KMS-11 (cell line): ENCODE results near the gene IFI35.

Experiments used
- H2AFZ ChIP-seq: fragments of 200-600 bp; sonication (generic); 2 replicates; pipeline ENCODE4 v1.6.1; 2016; ENCODE audit warnings: antibody characterized with exemption, mixed run types, low read depth
- H3K27ac ChIP-seq: fragments of 200-600 bp; sonication (generic); 2 replicates; pipeline ENCODE4 v1.6.1; 2016; ENCODE audit warnings: mild to moderate bottlenecking, mixed run types
- H3K27me3 ChIP-seq: fragments of 200-600 bp; sonication (generic); 2 replicates; pipeline ENCODE4 v1.6.1; 2017; ENCODE audit warnings: mild to moderate bottlenecking, low read depth, mixed run types, moderate library complexity; ENCODE audit not compliant: insufficient read depth
- H3K36me3 ChIP-seq: fragments of 200-600 bp; sonication (generic); 2 replicates; pipeline ENCODE4 v1.6.1; 2017; ENCODE audit warnings: mild to moderate bottlenecking, mixed run types; ENCODE audit not compliant: insufficient read depth
- H3K4me1 ChIP-seq: fragments of 200-600 bp; sonication (generic); 2 replicates; pipeline ENCODE4 v1.6.1; 2016; ENCODE audit warnings: mild to moderate bottlenecking, low read depth, mixed run types; ENCODE audit not compliant: poor library complexity, severe bottlenecking
- H3K4me2 ChIP-seq: fragments of 200-600 bp; sonication (generic); 2 replicates; pipeline ENCODE4 v1.7.0; 2016; ENCODE audit warnings: mild to moderate bottlenecking, mixed run types
- H3K4me3 ChIP-seq: fragments of 200-600 bp; sonication (generic); IDR thresholded peaks from 2 replicates; pipeline ENCODE4 v1.6.1; 2017; ENCODE audit warnings: low read depth, low read length, mixed read lengths; ENCODE audit not compliant: insufficient read depth
- H3K79me2 ChIP-seq: fragments of 200-600 bp; sonication (generic); 2 replicates; pipeline ENCODE4 v1.6.1; 2016; ENCODE audit warnings: low read depth, mixed run types; ENCODE audit not compliant: insufficient read depth
- H3K9ac ChIP-seq: fragments of 200-600 bp; sonication (generic); 2 replicates; pipeline ENCODE4 v1.6.1; 2016; ENCODE audit warnings: mild to moderate bottlenecking, mixed run types
- H4K20me1 ChIP-seq: fragments of 200-600 bp; sonication (generic); 2 replicates; pipeline ENCODE4 v1.6.1; 2016; ENCODE audit warnings: mild to moderate bottlenecking, mixed run types; ENCODE audit not compliant: insufficient read depth
- TF ChIP-seq, protein P1 (sequence below): fragments of 200-600 bp; sonication (generic); conservative IDR thresholded peaks from 2 replicates; pipeline ENCODE4 v1.6.1; 2017; ENCODE audit warnings: low read depth, mild to moderate bottlenecking, antibody characterized with exemption, low read length, moderate library complexity, mixed read lengths

Gene IFI35

DNA sequence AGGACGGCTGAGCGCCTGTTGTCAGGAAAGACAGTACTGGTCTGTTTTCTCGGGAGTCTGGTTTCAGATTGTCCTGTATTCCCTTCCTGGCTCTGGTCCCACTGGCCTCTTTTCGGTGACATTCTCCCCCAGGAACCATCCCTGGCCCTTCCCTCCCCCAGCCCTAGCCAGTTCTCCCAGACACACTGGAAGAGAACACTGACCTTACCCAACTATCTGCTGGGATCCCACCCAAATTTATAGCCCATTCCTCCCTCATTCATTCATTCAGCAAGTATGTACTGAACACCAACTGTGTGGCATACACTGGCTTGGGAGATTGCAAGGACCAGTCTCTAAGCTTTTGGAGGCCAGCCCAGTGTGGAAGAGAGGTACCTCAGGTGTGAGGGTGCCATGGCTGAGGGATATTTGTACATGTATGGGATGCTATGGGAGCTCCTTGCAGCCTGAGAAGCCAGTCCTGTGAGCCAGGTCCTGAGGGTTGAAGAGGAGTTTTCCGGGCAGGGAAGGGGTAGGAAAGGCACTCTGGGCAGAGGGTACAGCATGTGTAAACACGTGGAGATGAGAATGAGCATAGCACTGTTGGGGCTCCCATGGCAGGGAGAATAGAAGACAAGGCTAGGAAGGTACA is 23.7 kb downstream of the IFI35 start:
- Histone ChIP-seq H3K4me2 (no peak overlapping the region), H3K79me2 (no peaks in the 10 kb centered on the region), H3K36me3 (no peaks in the 10 kb centered on the region), H3K27ac (no peak overlapping the region), H2AFZ (no peak overlapping the region), H4K20me1 (no peaks in the 10 kb centered on the region), H3K27me3 (no peaks in the 10 kb centered on the region), H3K4me1 (no peaks in the 10 kb centered on the region), H3K4me3 (no peak overlapping the region), H3K9ac (no peak overlapping the region)
- TF ChIP-seq, protein P1, sequence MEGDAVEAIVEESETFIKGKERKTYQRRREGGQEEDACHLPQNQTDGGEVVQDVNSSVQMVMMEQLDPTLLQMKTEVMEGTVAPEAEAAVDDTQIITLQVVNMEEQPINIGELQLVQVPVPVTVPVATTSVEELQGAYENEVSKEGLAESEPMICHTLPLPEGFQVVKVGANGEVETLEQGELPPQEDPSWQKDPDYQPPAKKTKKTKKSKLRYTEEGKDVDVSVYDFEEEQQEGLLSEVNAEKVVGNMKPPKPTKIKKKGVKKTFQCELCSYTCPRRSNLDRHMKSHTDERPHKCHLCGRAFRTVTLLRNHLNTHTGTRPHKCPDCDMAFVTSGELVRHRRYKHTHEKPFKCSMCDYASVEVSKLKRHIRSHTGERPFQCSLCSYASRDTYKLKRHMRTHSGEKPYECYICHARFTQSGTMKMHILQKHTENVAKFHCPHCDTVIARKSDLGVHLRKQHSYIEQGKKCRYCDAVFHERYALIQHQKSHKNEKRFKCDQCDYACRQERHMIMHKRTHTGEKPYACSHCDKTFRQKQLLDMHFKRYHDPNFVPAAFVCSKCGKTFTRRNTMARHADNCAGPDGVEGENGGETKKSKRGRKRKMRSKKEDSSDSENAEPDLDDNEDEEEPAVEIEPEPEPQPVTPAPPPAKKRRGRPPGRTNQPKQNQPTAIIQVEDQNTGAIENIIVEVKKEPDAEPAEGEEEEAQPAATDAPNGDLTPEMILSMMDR, result no peak

DNA sequence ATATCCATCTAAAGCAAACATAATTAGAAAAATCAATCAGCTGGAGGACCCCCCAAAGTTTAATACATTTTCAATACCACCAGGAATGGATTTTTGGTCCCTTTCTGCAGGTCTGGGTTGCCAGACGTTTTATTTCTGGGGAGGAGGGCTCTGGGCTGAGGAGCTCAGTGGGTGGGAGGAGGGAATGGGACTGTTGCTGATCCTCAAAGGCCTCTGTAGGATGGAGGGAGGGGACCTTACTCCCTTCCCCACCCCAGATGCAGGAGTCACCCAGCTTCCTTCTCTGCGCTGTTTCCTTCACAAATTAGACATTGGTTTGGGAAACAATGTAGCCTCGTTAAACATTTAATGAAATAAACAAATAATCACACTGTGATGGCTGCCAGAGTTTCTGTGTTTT is 25.1 kb downstream of the IFI35 start:
- Histone ChIP-seq H3K79me2 (no peaks in the 10 kb centered on the region), H3K4me3 (no peak overlapping the region), H3K27me3 (no peaks in the 10 kb centered on the region), H3K9ac (no peak overlapping the region), H3K27ac (no peak overlapping the region), H3K4me1 (no peaks in the 10 kb centered on the region), H3K4me2 (no peak overlapping the region), H4K20me1 (no peaks in the 10 kb centered on the region), H2AFZ (no peak overlapping the region), H3K36me3 (no peaks in the 10 kb centered on the region)
- TF ChIP-seq, protein P1, result no peak

DNA sequence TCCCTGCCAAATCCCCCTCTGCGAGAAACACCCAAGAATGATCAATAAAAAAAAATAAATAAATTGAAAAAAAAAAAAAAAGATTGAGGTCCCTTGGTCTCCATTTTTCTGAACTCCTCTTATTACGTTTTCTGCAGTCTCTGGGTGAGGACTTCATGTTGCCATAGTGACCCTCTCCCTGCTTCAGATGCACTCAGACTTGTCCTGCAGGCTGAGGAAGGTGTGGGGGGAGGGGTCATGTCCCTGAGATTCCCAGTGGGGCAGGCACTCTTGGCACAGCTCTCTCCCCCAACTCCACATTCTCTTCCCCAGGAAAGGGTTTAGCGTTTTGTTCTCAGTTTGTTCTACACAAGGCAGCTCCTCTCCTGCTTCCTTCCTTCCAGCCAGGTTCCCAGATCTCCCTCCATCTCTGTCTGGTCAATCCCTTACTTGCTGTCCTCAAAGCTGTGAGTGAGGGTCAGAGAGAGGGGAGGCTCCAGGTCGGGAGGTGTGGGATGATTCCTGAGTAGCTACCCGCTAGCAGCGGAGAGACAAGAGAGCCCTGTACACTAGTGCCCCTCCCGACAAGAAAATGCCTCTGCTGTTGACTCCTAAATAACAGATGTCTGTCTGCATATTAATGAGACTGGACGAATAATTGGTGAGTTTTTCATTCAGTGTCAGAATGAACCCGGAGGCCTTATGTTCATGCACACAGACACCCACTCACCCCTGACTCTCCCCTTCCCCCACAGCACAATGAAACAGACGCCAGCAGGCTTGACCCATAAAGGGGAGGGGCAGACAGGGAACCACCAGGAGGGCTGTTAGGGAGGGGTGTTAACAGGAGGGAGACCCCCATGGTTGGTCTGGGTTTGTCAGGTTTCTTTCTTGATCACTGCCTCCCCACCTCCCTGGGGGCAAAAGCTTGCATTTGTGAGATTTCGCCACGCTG is 27.6 kb downstream of the IFI35 start:
- Histone ChIP-seq H3K9ac (no peak overlapping the region), H3K4me2 (no peak overlapping the region)

DNA sequence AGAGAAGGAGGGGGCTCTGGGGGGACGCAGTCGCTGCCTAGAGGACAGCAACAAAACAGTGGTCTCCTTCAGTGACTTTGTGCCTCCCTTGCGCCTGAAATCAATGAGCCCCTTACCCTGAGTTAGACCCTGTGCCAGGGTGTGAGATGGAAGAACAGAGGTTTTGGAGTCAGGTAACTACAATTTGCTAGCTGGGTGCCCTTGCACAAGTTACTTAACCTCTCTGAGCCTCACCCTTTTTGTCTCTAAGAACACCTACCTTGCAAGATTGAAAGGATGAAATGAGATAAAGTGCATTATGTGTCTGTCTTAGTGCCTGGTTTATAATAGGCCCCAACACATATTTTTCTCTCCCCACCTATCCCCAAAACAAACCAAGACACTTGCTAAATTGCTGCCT is 28.3 kb downstream of the IFI35 start:
- no peaks in the 10 kb centered on the region for H3K4me1 ChIP-seq
- no peak overlapping the region for H3K4me2 ChIP-seq
- H4K20me1 ChIP-seq, result no peaks in the 10 kb centered on the region
- H3K9ac ChIP-seq, result no peak overlapping the region
- no peak overlapping the region for H3K27ac ChIP-seq
- no peaks in the 10 kb centered on the region for H3K27me3 ChIP-seq
- no peaks in the 10 kb centered on the region for H3K36me3 ChIP-seq
- no peak overlapping the region for H3K4me3 ChIP-seq
- H2AFZ ChIP-seq, result no peak overlapping the region
- no peaks in the 10 kb centered on the region for H3K79me2 ChIP-seq
- TF ChIP-seq, protein P1, result no peak

More for the DNA sequence above, 27.6 kb downstream of the IFI35 start:
- Histone ChIP-seq H2AFZ (no peak overlapping the region), H3K27ac (no peak overlapping the region), H3K4me3 (no peak overlapping the region), H3K4me1 (no peaks in the 10 kb centered on the region), H3K36me3 (no peaks in the 10 kb centered on the region), H3K79me2 (no peaks in the 10 kb centered on the region), H3K27me3 (no peaks in the 10 kb centered on the region), H4K20me1 (no peaks in the 10 kb centered on the region)
- TF ChIP-seq, protein P1, result no peak
